ENCODE measurements around the gene PPIC.

Gene PPIC

GRCh38 chr5:123036391-123037103 is at the start of gene PPIC:
Gene PPIC (minus strand): TSS chr5:123036725. CDS start chr5:123036625, 100 bp downstream.
- no peak for DNase-seq

- DNase-seq = no peak
These were observed 49.2 kb upstream of the PPIC start for GRCh38 chr5:123085638-123086286.

- DNase-seq = no peak
These were observed 48.4 kb upstream of the PPIC start for GRCh38 chr5:123084730-123085605.

GRCh38 chr5:123083298-123083697 is 46.8 kb upstream of the PPIC start:
- DNase-seq = no peak

GRCh38 chr5:123080215-123080614 is 43.7 kb upstream of the PPIC start:
- no peak for DNase-seq

GRCh38 chr5:123075521-123076163 is 39.1 kb upstream of the PPIC start:
- no peak for DNase-seq

DNA sequence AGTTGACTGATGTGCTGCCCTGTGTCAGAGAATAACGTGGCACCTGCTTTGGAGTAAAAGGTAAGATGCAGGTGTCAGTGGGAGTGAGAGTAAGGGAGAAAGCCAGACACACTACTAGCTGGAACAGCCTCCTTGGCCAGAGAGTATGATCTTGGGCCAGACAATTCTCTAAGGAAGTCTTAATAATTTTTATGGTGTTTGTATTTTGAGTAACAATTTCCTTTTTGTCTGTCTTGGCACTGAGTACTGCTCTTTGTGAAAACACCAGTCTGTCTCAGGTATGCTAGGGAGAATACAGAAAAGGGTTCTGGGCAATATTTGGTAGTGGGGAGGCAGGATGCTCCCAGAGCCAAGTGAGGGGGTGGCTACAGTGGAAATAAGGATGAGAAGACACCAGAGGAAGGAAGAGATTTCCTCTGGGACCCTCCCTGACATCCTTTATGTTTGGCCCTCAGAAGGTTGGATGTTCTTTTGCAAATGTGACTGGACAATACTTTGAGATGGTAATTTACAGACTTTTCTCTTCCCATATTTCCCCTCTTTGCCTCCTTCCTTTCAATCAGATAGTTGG is 31.9 kb upstream of the PPIC start:
- no peak for DNase-seq

GRCh38 chr5:123066016-123066415 is 29.5 kb upstream of the PPIC start:
- no peak for DNase-seq

DNA sequence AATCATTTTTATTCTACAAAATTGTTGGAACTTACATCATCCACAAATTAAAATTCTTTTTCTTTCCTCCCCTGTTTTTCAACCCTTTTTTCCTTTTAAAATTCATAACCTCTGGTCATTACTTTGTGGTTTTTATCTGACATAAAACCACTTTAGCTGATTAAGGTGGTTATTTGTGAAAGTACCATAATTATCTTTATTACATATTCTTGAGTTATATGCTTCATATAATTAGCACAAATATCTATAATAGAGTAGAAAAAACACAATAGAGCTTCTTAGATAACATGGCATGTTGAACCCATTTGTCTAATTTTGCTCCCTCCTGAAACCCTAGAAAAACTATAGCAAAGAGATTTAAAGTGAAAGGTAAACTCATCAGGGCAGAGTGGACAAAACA is 22.9 kb upstream of the PPIC start:
- DNase-seq = no peak

GRCh38 chr5:123051206-123051605 is 14.7 kb upstream of the PPIC start:
- no peak for DNase-seq

- DNase-seq = no peak
These were observed 11.2 kb upstream of the PPIC start for GRCh38 chr5:123047706-123048105.

DNA sequence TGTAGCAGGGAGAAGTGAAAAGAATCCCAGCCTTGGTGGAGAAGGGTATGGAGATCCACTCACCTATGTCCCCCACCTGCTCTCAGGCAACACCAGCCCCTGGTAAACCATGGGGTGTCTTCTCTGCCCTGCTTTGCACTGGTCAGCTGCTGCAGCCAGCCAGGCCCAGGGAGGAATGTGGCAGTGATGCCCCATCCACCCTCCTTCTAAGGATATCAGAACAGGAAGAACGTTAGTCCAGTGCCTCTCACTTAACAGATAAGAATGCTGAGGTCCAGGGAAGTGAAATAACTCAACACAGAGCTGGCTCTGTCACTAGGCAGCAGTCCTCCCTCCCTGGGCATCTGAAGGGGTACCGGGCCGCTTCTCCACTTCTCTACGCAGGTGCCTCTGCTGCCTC is 9.7 kb upstream of the PPIC start:
- DNase-seq = no peak

GRCh38 chr5:123044926-123045617 is 8.5 kb upstream of the PPIC start:
- no peak for DNase-seq

- DNase-seq = no peak
These were observed 3.1 kb upstream of the PPIC start for GRCh38 chr5:123039673-123040072.

- DNase-seq = no peak
These were observed 536 bp upstream of the PPIC start for GRCh38 chr5:123037104-123037418.

- no peak for DNase-seq
These were observed 571 bp downstream of the PPIC start for GRCh38 chr5:123035918-123036390.

DNA sequence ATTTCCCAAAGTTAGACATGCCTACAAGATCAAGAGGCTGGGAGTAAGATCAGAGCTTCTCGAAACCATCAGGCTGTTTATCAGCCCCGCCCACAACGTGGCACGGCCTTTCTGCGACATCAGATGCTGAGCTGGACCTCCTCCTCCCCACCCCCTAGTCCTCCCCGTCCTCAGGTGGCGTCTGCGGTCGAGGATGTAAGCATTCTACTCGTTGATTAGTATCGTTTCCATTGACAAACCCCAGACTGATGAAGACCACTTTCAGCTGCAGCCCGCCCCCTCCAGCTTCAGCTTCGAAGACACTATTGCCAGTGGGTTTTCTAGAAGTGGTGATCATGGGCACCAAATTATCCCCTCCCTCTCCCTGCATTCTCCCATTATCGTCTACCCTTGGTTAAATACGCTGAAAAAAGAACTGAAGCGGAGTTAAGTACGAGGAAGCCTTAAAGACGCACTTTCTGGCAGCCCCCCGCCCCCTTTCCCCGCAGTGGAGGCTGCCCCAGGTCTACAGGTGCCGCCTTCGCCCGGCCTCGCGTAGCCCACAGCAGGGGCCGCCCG is 1.1 kb downstream of the PPIC start:
- no peak for DNase-seq

- no peak for DNase-seq
These were observed 3.3 kb downstream of the PPIC start for GRCh38 chr5:123033157-123033671.

GRCh38 chr5:123028222-123028621 is 8.3 kb downstream of the PPIC start:
- no peak for DNase-seq

DNA sequence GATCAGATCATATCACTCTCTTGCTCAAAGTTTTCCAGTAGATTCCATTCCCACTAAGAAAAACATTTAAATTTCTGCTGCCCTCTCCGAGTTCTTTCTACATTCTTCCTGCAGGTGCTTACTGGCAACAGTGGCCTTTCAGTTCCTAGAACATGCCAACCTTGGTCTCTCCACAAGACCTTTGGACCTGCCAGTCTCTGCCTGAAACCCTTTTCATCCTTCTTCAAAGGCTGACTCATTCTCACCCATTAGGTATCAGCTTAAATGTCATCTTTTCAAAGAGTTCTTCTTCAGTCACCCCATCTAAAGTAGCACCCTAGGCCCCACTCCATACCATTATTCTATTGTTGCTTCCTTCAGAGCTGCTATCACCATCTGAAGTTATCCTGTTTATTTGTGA is 21.8 kb downstream of the PPIC start:
- no peak for DNase-seq

DNA sequence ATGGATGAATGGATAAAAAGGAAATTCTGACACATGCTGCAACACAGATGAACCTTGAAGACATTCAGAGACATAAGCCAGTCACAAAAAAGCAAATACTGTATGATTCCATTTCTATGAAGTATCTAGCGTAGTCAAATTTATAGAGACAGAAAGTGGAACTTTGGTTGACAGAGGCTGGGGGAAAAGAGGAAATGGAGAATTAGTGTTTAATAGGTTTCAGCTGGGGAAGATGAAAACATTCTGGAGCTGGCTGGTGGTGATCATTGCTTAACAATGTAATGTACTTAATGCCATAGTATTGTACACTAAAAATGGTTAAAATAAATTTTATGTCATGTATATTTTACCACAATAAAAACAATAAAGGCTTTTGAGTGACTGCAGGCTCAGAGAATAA is 24.2 kb downstream of the PPIC start:
- DNase-seq = no peak

- no peak for DNase-seq
These were observed 28.8 kb downstream of the PPIC start for GRCh38 chr5:123007754-123008153.
